HG03159 (cell line): Measurements from ENCODE around the gene MXD4.

Experiments
- ATAC-seq: cut with Tn5 transposase; IDR thresholded peaks from one replicate; pipeline ENCODE4 v1.9.1; 2021; ENCODE audit warnings: mild to moderate bottlenecking, moderate library complexity; ENCODE audit not compliant: unreplicated experiment

The MXD4 gene

GRCh38 chr4:2292646-2293108 lies 30.8 kb upstream of the MXD4 start:
- ATAC-seq = no peak

- ATAC-seq = no peak
Measured at GRCh38 chr4:2291705-2292645, 30.1 kb upstream of the MXD4 start.

DNA sequence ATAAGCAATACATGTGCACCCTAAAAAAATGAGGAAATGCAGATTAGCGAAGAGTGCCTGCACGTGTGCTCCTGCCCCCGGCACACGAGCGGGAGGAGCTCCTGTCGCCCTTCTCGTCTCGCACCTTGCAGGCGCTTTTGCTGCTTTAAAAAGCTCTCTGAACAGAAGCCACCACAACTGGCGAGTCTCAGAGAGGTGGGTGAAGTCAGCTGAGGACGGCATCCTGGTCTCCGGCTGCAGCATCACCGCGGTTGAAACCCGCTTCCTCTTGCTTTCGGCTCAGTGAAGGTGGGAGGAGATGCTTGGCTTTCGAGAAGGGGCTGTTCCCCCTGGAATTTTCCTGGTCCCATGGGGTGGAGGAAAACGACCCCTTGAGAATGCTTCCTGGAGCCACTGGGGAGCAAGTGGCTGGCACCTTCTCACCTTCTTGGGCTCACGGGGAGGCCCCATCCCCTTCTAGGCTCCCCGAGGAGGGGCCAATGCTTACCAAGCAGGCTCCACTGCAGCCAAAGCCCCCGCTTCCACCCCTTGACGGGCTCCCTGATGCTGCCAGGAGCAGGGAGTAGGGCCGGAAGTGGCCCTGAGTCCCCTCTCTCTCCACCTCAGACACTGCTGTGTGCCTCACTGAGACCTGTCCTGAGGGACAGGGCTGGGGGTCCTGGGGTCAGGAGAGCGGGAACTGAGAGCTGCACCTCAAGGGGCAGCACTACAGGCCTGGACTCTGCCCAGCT lies 29.2 kb upstream of the MXD4 start:
- ATAC-seq = no peak

DNA sequence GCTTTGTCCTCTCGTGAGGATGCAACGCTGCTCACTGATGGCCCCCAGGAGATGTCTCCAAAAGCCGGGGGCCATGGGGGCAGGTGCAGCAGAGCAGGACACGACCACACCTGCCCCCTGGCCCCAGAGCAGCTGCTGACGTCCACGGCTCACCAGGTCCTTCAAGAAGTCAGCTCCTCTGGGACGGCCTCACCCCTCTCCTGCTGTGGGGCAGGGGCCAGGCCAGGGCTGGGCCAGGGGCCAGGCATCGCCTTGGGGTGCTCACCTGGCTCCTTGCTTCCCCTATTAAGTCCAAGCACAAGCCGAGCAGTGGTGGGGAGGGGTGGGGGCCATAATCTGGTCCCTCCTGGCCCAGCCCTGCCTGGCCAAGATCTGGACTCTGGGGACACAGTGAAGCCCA lies 28.6 kb upstream of the MXD4 start:
- no peak for ATAC-seq

- ATAC-seq = no peak
Measured at GRCh38 chr4:2289955-2290333, 28.0 kb upstream of the MXD4 start.

DNA sequence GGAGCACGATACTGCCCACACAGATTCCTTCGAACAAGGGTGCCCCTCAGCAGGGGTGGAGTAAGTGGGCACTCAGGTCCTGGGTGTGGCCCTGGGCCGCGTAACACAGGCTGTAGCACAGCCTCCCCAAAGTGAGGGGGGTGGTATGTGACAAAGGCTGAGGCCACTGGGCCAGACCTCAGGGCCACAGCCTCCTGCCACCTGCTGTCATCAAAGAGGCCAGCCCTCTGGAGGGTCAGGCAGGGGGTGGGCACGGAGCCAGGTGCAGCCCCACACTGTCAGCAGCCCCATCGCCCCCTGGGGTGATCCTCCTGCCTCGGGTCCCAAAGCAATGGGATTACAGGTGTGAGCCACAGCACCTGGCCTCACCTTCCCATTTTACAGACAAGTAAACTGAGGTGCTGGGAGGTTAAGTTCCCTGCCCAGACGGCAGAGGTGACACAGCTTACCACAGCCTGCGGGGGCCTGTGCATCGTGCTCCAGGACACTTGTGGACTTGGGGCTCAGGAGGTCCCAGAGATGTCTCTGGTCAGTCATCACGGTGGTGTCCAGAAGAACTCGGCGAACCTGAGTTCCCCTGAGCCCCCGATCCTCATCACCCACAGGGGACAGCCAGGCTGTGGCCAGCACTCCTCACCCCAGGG lies 27.5 kb upstream of the MXD4 start:
- no peak for ATAC-seq

- ATAC-seq = no peak
Measured at GRCh38 chr4:2288051-2288541, 26.2 kb upstream of the MXD4 start.

DNA sequence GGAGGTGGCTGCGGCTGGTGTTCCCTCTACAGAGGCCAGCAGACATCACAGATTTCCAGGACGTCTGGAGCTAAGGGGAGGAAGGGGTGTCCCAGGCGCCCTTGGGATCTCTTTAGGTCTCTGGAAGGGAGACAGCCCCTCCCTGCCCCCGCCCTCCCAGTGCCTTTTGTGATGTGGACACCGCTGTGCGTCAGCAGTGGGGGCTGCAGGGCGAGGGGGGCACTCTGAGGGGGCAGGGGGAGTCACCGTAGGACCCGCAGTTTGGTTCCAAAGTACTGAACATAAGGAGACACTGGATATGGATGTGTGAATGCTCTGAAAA lies 25.6 kb upstream of the MXD4 start:
- no peak for ATAC-seq

- ATAC-seq = no peak
Measured at GRCh38 chr4:2286904-2287593, 25.1 kb upstream of the MXD4 start.

DNA sequence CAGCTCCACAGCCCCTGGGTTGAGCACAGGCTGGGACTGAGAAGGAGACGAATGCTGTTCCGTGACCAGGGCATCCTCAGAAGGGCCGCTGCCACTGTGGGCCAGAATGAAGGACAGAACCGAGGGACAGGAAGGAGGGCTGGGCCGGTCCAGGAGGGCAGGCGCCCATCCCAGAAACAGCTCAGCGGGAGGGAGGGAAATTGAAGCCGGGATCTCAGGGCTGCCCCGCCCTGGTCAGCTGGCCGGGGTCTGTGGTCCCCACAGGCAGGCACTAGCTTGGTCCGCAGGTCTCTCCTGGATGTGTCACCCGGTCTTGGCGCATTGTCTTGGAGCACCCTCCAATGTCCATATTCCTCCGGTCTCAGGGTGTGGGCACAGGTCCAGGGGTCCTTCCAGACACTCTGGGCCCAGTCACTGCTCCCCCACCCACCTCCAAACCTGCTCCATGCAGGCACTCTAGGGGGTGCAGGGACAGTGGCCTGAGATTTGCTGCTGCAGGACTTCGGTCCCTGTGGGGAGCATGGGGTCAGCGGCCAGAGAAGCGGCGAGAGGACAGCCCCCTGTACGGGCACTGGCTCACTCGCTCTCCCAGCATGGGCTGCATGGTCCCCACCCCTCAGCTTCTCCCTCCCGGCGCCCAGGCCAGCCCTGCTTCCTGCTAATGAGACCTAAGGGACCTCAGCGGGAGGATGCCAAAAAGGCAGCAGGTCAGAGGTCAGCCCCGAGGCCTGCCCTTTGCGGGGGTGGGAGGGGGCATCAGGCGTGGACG lies 23.9 kb upstream of the MXD4 start:
- ATAC-seq = no peak

DNA sequence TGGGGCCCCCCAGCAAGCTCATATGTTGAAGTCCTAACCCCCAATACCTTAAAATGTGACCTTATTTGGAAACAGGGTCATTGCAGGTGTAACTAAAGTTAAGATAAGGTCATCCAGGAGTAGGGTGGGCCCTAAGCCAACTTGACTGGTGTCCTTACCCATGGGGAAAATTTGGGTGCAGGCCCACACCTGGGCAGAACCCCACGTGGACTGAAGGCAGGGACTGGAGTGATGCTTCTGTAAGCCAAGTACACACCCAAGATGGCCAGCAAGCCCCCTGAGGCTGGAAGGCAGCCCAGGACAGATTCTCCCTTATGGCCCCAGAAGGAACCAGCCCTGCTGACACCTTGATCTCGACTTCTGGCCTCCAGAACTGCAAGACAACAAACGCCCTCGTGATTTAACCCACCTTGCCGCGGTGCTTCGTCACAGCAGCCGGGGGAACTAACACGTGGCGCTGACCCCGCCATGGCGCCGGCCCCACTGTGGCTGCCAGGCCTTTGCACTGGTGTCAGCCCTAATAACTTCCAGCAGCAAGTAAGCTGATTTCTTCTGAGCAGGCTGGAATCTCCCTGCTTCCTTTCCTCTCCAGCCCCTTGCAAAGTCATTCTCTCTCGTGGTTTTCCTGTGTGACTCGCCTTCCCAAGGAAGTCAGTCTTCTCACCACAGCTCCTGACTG lies 23.2 kb upstream of the MXD4 start:
- ATAC-seq = no peak

DNA sequence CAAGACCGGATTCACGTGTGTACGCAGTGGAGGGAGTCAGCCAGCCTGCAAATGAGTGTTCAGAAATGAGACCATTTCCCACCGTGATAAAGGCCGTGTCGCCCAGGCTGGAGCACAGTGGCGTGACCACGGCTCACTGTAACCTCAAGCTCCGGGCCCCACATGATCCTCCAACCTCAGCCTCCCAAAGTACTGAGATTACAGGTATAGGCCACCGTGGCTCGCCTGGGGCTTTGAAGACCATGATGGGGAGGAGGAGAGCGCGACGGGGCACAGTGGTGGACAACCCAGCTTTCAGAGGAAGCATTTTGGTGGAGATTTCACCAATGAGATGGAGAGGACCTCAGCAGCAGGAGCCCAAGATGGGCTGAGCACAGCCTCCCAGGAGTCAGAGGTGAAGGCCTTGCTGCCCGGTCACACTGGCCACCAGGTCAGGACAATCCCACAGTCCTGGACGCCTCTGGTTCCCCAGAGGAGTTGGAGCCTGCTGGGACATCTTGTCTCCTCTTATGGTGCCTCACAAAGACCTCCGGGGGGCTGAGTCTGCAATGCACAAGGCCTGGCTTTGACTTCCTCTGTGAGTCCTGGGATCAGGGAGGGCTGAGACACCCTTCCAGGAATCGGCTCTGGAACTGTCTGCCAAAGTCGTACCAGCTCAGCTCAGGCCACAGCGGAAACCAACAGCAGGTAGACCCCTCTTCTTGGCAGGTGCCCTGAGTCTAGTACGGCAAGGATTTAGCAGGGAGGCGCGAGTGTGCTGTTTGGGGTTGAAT lies 22.4 kb upstream of the MXD4 start:
- ATAC-seq = no peak

GRCh38 chr4:2283199-2283711 lies 21.3 kb upstream of the MXD4 start:
- ATAC-seq = no peak

DNA sequence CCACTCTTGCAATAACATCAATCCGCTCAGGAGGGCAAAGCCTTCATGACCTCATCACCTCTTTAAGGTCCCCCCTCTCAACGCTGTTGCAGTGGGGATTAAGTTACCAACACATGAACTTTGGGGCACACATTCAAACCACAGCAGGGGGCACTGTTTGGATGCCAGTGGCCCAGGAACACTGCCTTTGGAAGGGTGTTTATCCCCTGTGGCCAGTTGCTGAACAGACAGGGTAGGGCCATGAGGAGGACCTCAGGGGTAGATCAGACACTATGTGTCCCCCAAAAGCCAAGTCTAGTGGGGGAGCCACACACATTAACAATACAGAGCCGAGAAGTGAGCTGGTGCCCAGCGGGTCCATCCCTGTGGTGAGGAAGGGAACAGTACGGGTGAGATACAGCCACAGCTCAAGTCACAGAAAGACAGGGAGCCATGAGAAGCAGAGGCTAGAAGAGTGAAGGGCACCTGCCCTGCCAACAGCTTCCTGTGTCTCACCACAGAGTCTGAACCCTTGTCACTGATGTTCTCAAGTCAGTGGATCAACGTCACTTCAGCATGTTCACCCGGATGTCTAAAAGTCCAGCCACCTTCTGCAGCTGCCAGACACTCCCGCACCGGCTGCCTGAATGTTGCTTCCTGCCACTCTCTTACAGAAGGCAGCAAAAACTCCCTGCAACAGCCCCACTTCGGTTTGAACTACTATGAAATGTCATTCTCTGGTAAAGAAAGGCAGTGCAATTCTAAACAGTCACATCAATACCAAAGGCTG lies 19.9 kb upstream of the MXD4 start:
- no peak for ATAC-seq

DNA sequence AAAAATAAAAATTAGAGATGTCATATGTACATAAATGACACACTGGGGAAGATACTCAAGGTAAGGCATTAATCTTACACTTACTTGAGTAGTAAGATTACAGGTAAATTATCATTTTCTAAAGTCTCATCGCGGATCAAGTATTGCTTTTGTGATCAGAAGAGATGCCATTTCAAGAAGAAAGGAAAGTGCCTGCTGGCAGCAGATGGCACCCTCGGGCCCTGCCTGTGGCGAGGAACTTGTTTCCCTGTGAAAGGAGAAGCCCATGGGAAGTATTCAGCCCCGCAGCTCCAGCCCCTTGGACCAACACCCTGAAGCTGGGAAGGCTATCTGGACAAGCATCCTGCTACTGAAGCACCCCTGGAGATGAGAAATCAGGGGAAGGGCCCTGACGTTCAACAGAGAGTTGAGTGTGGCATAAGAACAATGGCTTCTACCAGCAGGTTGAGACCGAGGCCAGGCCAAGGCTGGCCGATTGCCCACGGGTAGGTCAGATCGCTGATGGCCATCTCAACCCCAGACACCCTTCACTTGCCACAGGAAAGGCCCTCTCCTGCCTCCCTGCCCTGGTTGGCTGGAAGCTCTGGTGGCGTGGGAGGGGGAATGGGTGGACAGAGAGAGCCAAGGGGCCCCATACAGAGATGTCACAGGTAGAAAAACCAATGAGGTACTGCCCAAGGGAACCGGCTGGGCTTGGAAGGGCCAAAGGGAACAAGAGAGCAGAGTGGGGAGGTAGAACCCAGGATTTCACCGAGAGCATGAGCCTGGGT lies 18.8 kb upstream of the MXD4 start:
- ATAC-seq = no peak

GRCh38 chr4:2277956-2278355 lies 16.0 kb upstream of the MXD4 start:
- no peak for ATAC-seq
